ENCODE results near the gene COL16A1. TPM values are rescaled to one million over a fixed set of nuclear protein-coding genes. Genes with fewer than 3 reads are reported as not detected.

The COL16A1 gene
- total and polyA plus RNA-seq, 2 of the 13 experiments (the other 11 are each of a cell fraction or from before 2014, with no cell fraction given) = 4.3 to 12.2 TPM

DNA sequence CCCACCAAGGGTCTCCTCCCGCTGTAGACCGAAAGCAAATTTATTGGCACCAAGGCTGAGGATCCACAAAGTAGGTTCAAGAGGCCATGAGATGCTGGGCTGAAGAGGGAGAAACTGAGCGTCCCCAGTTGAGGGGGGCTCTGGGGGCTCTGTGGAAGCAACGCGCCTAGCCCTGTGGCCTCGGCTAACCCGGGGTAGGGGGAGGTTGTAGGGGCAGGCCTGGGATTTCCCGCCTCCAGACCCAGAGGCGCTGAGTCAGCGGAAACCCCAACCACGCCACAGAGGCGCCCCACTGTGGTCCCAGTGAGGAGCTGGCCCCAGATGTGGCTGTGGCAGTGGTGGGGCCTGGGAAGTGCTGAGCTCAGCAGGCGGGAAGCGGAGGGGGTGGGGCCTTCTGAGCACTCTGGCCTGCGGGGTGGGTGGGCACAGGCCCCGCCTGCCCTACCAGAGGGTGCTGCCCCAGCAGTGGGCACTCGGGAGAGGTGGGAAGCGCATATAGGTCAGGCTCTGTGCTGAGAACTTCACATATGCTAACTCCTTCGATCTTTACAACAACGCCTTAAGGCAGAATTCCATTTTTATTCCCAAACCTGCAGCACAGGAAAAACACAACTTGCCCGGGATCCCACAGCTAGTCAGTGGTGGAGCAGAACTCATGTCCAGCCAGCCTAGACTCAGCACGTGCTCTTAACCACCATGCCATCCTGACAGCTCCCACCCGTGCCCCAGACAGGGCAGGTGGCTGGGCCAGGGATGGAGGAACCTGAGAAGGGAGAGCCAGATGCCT is 1.5 kb upstream of the COL16A1 start (continued):
- TF ChIP-seq, protein P1, sequence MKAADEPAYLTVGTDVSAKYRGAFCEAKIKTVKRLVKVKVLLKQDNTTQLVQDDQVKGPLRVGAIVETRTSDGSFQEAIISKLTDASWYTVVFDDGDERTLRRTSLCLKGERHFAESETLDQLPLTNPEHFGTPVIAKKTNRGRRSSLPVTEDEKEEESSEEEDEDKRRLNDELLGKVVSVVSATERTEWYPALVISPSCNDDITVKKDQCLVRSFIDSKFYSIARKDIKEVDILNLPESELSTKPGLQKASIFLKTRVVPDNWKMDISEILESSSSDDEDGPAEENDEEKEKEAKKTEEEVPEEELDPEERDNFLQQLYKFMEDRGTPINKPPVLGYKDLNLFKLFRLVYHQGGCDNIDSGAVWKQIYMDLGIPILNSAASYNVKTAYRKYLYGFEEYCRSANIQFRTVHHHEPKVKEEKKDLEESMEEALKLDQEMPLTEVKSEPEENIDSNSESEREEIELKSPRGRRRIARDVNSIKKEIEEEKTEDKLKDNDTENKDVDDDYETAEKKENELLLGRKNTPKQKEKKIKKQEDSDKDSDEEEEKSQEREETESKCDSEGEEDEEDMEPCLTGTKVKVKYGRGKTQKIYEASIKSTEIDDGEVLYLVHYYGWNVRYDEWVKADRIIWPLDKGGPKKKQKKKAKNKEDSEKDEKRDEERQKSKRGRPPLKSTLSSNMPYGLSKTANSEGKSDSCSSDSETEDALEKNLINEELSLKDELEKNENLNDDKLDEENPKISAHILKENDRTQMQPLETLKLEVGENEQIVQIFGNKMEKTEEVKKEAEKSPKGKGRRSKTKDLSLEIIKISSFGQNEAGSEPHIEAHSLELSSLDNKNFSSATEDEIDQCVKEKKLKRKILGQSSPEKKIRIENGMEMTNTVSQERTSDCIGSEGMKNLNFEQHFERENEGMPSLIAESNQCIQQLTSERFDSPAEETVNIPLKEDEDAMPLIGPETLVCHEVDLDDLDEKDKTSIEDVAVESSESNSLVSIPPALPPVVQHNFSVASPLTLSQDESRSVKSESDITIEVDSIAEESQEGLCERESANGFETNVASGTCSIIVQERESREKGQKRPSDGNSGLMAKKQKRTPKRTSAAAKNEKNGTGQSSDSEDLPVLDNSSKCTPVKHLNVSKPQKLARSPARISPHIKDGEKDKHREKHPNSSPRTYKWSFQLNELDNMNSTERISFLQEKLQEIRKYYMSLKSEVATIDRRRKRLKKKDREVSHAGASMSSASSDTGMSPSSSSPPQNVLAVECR (CRISPR knock-in tag; IDR thresholded peaks at IDR 0.05; ENCODE audit: borderline replicate concordance) = peak; percentile 45; the same call in 1 of the 2 replicates
- TF ChIP-seq ETV5 (CRISPR knock-in tag; IDR thresholded peaks at IDR 0.05; ENCODE audit: borderline replicate concordance) (0 out of 2 replicates have a peak, but pooled peaks have one; percentile 24), HIVEP1 (CRISPR knock-in tag; IDR thresholded peaks at IDR 0.05) (peak; percentile 82), ZMYM4 (CRISPR knock-in tag; IDR thresholded peaks at IDR 0.05) (no peak)
- TF ChIP-seq, protein P2, sequence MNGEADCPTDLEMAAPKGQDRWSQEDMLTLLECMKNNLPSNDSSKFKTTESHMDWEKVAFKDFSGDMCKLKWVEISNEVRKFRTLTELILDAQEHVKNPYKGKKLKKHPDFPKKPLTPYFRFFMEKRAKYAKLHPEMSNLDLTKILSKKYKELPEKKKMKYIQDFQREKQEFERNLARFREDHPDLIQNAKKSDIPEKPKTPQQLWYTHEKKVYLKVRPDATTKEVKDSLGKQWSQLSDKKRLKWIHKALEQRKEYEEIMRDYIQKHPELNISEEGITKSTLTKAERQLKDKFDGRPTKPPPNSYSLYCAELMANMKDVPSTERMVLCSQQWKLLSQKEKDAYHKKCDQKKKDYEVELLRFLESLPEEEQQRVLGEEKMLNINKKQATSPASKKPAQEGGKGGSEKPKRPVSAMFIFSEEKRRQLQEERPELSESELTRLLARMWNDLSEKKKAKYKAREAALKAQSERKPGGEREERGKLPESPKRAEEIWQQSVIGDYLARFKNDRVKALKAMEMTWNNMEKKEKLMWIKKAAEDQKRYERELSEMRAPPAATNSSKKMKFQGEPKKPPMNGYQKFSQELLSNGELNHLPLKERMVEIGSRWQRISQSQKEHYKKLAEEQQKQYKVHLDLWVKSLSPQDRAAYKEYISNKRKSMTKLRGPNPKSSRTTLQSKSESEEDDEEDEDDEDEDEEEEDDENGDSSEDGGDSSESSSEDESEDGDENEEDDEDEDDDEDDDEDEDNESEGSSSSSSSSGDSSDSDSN (CRISPR knock-in tag; IDR thresholded peaks at IDR 0.05) = 0 out of 2 replicates have a peak, but pooled peaks have one; percentile 37
- TF ChIP-seq, protein P3, sequence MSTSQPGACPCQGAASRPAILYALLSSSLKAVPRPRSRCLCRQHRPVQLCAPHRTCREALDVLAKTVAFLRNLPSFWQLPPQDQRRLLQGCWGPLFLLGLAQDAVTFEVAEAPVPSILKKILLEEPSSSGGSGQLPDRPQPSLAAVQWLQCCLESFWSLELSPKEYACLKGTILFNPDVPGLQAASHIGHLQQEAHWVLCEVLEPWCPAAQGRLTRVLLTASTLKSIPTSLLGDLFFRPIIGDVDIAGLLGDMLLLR (CRISPR knock-in tag; IDR thresholded peaks at IDR 0.05) = 0 out of 2 replicates have a peak, but pooled peaks have one; percentile 25
- TF ChIP-seq, protein P4, sequence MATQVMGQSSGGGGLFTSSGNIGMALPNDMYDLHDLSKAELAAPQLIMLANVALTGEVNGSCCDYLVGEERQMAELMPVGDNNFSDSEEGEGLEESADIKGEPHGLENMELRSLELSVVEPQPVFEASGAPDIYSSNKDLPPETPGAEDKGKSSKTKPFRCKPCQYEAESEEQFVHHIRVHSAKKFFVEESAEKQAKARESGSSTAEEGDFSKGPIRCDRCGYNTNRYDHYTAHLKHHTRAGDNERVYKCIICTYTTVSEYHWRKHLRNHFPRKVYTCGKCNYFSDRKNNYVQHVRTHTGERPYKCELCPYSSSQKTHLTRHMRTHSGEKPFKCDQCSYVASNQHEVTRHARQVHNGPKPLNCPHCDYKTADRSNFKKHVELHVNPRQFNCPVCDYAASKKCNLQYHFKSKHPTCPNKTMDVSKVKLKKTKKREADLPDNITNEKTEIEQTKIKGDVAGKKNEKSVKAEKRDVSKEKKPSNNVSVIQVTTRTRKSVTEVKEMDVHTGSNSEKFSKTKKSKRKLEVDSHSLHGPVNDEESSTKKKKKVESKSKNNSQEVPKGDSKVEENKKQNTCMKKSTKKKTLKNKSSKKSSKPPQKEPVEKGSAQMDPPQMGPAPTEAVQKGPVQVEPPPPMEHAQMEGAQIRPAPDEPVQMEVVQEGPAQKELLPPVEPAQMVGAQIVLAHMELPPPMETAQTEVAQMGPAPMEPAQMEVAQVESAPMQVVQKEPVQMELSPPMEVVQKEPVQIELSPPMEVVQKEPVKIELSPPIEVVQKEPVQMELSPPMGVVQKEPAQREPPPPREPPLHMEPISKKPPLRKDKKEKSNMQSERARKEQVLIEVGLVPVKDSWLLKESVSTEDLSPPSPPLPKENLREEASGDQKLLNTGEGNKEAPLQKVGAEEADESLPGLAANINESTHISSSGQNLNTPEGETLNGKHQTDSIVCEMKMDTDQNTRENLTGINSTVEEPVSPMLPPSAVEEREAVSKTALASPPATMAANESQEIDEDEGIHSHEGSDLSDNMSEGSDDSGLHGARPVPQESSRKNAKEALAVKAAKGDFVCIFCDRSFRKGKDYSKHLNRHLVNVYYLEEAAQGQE (IDR thresholded peaks at IDR 0.05; ENCODE audit: borderline replicate concordance in 1 of 2, low read depth in 1 of 2, low read length in 2 of 2) = no peak
- TF ChIP-seq, protein P5, sequence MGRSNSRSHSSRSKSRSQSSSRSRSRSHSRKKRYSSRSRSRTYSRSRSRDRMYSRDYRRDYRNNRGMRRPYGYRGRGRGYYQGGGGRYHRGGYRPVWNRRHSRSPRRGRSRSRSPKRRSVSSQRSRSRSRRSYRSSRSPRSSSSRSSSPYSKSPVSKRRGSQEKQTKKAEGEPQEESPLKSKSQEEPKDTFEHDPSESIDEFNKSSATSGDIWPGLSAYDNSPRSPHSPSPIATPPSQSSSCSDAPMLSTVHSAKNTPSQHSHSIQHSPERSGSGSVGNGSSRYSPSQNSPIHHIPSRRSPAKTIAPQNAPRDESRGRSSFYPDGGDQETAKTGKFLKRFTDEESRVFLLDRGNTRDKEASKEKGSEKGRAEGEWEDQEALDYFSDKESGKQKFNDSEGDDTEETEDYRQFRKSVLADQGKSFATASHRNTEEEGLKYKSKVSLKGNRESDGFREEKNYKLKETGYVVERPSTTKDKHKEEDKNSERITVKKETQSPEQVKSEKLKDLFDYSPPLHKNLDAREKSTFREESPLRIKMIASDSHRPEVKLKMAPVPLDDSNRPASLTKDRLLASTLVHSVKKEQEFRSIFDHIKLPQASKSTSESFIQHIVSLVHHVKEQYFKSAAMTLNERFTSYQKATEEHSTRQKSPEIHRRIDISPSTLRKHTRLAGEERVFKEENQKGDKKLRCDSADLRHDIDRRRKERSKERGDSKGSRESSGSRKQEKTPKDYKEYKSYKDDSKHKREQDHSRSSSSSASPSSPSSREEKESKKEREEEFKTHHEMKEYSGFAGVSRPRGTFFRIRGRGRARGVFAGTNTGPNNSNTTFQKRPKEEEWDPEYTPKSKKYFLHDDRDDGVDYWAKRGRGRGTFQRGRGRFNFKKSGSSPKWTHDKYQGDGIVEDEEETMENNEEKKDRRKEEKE (IDR thresholded peaks at IDR 0.05) = no peak
- TF ChIP-seq, protein P6, sequence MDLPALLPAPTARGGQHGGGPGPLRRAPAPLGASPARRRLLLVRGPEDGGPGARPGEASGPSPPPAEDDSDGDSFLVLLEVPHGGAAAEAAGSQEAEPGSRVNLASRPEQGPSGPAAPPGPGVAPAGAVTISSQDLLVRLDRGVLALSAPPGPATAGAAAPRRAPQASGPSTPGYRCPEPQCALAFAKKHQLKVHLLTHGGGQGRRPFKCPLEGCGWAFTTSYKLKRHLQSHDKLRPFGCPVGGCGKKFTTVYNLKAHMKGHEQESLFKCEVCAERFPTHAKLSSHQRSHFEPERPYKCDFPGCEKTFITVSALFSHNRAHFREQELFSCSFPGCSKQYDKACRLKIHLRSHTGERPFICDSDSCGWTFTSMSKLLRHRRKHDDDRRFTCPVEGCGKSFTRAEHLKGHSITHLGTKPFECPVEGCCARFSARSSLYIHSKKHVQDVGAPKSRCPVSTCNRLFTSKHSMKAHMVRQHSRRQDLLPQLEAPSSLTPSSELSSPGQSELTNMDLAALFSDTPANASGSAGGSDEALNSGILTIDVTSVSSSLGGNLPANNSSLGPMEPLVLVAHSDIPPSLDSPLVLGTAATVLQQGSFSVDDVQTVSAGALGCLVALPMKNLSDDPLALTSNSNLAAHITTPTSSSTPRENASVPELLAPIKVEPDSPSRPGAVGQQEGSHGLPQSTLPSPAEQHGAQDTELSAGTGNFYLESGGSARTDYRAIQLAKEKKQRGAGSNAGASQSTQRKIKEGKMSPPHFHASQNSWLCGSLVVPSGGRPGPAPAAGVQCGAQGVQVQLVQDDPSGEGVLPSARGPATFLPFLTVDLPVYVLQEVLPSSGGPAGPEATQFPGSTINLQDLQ (CRISPR knock-in tag; IDR thresholded peaks at IDR 0.05) = no peak
